Endothelial cell of umbilical vein (primary cell): ENCODE results near the gene SMURF1.

Experiments
- CTCF ChIP-seq, 2 donors: IDR thresholded peaks; 1 replicate in 1 of 2; 2 replicates in 1 of 2; pipeline ENCODE4 v1.5.1; 2011; ENCODE audit warnings: low read length in 2 of 2, mild to moderate bottlenecking in 2 of 2, moderate library complexity in 2 of 2, control low read depth in 1 of 2, inconsistent platforms in 1 of 2, low read depth in 1 of 2; ENCODE audit not compliant: insufficient read depth in 1 of 2; ENCODE audit errors: extremely low read depth in 1 of 2
- MAX ChIP-seq: IDR thresholded peaks from 2 replicates; pipeline ENCODE4 v1.6.1; 2011; ENCODE audit not compliant: insufficient read depth, insufficient read length
- POLR2A ChIP-seq: IDR thresholded peaks from 2 replicates; pipeline ENCODE4 v1.6.1; 2012; ENCODE audit warnings: low read depth, mild to moderate bottlenecking, control low read depth, low read length
- POLR2AphosphoS5 ChIP-seq: IDR thresholded peaks from 2 replicates; pipeline ENCODE4 v1.6.1; 2012; ENCODE audit warnings: low read depth, mild to moderate bottlenecking, control low read depth, low read length, moderate library complexity; ENCODE audit not compliant: insufficient read depth

DNA sequence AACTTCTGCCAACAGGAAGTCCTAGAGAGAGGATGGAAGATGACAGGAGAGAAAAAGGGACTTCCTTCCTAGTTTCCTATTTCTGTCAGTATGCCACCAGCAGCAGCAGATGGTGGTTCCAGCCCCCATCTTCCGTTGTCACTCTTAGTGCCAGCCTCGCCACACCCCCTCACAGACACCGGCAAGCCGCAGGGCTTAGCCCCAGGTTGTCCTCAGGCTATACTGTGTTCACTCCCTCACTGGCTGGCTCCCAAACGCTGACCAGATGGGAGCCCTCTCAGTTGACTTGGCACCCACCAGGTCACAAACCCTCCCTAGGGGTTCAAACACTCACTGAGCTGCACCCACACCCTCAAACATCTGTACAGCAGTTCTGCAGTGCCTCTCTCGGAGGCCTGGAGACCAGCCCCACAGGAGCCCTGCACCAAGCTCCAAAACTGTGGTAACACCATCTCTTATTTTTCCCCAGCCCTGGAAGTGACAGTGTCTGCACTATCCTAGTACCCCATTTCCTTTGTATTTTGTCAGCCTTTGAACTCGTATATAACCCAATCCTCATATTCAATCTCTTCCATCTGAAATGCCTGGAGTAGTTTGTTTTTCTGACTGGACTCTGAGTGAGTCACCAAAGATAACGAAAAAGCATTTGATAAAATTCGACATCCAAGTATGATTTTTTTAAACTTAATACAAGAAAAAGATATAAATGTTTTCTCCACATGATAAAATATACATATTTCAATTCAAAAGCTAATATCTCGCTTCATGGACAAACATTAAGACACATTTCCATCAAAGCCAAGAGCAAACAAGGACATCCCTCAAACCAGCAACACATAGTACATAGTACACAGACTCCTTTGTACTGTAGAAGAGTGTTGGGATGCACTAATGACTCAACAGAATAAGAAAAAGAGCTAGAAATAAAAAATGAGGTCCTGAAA lies 34.5 kb downstream of the SMURF1 start:
- TF ChIP-seq CTCF (IDR thresholded peaks at IDR 0.05; ENCODE audit: extremely low read depth in 1 of 2, insufficient read depth in 1 of 2, low read depth in 1 of 2, low read length in 2 of 2) (no peak), POLR2A (no peak), MAX (no peak), POLR2AphosphoS5 (no peak)
